Activated CD4-positive, CD25-positive, alpha-beta regulatory T cell treated with anti-CD3 and anti-CD28 coated beads, Interleukin-2, amount 50 U/mL, for 72 hours (primary cell): ENCODE measurements around the gene RASSF4.
"Not testable (repeated sequence)": the region's sequence is repeated elsewhere in the genome, so short reads cannot be mapped to it uniquely, and the experiment has no call there.

ENCODE experiments used
- DNase-seq: peaks from one replicate; pipeline ENCODE4 v3.0.0; 2021

RASSF4 gene

DNA sequence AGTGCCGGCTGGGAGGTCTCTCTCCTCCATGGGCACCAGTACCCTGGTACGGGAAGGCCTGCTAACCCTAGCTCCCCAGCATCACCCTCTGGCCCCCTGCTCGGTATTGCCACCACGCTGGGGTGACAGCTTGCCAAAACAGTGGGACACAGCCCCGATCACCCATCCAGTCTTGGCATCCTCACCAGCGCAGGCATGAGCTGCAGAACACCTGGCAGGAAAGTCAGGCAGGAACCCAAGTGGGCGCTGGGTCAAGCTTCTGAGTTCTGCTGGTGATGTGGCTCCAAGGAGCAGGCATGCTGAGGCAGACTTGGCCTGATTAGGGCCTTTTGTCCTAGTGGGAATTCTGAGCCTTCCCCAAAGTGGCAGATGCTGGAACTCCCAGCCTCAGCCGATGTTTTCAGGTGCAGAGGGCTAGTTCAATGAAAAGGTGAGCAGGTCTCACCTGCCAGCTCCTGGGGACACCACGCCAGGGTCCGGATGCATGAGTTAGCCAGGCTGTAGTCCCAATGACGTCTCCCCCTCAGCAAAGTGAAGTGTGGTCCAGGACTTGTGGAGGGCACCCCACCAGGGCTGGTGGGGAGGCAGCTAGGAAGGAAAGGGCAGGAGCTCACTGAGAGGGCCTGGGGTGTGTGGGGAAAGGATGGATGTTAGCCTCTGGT lies 32.6 kb downstream of the RASSF4 start:
- DNase-seq = no peak

DNA sequence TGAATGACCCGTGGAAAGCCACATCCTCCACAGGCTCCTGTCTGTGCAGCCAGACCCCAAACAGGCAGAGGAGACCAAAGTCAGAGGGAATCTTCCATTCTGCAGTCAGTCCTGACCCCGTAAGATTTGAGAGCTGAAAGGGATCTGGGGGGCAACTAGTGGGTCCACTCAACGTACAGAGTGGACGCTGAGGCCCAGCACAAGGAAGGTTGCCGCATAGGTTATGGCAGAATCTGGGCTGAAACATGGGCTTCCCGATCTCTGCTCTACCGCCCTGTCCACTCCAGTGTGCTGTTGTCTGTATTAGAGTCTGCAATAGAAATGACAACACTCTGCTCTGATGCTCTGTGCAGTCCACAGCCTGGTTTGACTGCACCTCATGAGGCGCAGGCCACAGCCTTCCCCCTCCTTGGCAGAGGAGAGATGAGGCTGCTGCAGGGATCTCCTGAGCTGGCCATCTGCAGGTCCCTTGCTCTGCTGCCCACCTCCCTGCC lies 33.2 kb downstream of the RASSF4 start:
- DNase-seq = no peak

DNA sequence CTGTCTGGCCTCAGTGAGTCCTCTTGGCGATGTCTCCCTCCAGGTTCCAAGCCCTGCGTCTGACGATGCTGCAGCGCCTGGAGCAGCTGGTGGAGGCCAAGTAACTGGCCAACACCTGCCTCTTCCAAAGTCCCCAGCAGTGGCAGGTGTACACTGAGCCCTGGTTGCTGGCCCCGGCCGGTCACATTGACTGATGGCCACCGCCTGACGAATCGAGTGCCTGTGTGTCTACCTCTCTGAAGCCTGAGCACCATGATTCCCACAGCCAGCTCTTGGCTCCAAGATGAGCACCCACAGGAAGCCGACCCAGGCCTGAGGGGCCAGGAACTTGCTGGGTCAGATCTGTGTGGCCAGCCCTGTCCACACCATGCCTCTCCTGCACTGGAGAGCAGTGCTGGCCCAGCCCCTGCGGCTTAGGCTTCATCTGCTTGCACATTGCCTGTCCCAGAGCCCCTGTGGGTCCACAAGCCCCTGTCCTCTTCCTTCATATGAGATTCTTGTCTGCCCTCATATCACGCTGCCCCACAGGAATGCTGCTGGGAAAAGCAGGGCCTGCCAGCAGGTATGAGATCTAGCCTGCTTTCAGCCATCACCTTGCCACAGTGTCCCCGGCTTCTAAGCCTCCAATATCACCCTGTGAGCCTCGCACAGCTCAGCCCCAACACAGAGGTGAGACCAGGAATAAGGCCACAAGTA lies 33.8 kb downstream of the RASSF4 start:
- DNase-seq = no peak

DNA sequence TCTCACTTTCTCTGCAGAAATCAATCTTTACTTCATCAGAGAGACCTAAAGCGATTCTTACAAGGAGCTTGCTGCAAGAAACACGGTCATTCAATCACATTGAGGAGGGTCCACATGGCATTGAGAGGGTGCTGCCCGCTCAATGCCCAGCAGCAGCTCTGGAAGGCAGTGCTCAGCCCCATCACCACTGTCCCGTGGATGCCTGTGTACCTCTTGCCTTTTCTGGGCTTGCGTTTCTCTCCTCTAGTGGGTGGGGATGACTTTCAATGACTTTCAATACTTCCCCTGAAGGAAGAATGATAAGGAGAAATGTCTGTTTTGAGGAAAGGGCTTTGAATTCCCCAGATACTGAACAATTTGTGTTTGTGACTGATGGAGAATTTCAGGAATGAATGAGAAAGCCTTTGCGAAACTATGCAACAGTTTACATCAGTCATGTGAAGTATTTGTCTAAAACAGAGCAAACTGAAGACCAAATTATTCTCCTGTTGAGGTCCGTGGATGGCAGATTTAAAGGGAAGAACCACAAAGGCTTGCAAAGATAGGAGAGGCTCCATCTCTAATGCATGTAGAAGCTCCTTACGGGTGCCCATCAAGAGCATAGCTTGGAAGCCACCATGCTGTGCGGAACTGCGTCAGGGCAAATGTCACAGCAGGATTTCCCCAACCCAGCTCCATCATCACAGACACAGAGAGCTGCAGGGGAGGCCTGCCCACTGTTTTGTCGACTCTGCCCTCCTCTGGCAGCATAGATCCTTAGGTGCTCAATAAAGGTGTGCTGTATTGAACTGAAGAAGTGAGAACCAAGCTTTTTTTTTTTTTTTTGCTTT lies 34.5 kb downstream of the RASSF4 start:
- no peak for DNase-seq

DNA sequence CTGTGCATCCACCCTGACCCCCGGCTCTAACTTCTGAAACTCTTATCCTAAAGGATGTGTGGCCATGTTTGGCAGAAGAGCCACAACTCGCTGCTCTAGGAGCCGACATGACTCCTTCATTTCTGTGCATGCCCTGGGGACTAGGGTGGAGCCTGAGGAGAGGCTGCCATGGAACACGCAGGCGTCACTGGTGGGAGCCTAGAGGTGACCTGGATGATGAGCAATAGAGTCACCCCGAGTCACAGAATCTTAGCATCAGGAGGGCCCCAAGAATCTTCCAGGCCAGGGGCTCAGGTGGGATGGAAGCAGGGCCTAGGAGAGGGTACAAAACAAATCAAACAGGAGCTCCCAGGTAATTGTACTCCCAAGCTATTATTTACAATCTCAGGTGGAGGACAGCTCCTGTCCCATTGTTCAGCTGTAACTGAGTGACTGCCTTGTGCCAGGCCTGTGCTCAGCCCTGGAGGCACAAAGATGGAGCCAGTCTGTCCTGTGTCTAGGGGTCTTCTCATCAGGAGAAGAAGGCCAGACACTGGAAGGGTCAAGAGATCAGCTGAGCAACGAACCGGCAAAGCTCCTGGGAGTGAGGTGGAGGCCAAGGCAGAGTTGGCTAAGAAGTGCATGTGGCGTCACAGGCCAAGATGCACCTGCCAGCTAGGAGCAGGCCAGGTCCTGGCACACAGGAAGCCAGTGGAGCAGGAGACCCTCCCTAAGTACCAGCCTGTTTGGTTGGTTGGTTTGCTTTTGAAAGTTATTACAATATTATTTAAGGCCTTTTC lies 35.3 kb downstream of the RASSF4 start:
- no peak for DNase-seq

DNA sequence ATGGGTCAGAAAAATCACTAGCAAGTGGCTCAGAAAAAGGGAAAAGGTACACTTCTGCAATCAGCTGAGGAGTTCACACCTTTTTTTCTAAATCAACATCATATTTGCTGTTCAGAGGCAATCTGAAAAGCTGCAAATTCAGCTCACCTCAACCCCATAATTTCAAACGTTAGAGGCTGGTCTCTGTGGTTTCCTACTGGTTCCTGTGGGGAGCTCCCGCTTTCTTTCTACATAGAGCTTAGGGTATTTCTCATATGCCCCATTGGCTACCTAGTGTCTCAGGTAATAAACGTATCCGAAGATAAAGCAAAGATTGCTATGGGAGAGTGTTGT lies 35.9 kb downstream of the RASSF4 start:
- DNase-seq = no peak

DNA sequence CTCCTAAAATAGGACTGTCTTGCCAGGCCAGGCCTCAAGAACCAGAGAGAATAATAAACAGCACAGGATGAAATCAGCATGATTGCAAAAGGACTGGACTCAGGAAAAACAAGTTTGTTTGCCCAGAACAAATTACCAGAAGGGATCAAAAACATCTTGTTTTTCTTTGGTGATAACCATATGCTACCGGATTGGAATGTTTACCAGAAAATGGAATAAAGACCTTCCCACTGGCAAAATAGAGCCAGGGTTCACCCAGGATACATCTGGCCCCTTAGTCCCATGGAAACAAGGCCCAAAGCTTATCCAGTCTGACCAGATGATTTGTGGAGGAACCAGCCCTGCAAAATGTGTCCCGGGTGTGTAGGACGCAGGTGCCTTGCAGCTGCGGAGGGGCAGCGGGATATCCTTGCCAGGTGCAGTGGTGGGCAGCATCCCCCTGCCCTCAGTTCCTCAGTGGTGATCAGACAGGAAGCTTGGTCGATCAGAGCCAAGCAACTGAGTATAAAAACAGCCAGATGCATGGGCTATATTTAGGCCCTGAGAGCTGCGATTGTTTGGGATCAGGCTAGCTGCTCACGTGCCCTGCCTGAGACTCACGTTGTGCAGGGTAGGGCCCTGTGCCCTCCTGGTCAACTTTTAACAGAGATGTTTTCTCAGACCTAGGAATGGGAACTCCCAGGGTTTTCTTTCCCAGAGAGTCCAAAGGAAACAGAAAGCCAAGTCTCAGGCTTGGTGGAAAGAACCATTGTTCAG lies 36.5 kb downstream of the RASSF4 start:
- DNase-seq = no peak

DNA sequence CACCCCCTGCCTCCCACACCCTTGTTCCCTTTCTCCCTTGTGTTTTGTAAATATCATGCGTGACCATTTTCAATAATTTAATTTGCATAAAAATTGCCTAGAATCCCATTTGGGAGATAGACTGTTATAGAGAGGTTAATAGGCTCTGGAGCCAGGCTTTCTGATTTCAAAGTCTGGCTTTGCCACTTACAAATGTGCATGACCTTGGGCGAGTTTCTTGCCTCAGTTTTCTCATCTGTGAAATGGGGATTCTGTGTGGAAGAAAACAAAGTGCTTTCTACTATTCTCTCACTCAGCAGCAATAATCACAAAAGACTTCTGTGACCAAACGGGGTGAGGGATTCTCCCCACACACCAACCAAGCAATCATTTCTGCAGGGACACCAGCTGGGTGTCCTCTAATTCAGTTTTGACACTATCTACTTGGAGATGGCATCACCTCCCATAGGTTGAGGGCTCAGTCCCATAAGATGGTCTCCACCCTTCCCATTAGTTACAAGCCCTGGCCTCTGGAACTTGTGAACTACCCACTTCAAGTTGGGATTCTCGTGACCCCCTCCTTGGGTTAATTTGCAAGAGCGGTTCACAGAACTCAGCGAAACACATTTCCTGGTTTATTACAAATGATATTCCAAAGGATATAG lies 37.6 kb downstream of the RASSF4 start:
- no peak for DNase-seq

DNA sequence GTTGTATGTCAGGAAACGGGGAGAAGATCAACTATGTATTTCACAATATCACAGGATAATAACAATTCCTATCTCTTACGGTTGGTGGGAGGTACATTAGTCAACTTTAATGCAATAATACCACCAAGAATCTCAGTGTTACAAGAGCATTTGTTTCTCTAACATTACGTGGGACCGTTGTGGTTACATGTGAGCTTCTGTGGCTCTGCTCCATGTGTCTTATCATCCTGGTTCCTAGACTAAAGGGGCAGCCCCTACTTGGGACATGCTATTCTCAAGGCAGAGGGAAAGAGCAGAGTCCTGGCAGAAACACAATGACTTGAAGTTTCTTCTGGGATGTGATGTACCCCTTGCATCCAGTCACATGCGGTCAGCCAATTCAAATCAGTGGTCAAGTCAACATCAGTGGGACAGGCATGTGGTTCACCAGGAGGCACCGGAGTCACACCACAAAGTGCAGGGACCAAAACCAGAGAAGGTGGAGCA lies 38.6 kb downstream of the RASSF4 start:
- DNase-seq = no peak

DNA sequence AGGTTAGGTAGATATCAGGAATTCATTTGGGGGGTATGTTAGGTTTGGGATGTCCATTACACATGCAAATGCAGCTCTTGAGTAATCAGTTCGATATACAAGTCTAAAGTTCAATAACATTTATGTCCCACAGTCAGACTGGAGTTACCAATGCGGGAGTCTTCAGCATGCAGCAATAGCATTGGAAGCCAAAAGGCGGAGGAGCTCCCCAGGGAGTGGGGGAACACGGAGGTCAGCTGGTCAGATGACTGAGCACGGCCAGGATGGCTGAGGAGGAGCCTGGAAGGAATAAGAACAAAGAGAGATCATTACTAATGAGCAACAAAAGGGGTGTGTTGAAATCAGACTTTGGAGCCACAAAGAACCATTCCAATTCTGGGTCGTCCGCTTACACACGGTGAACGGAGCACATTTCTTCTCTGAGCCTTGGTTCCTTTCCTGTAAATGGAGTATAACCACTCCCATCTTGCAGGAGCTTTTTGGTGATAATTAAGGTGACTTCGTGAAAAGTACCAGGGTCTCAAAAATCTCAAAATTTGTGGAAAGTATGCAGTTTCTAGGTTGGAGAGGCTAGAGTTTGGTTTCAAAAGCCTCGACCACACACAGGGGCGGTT lies 40.6 kb downstream of the RASSF4 start:
- no peak for DNase-seq

DNA sequence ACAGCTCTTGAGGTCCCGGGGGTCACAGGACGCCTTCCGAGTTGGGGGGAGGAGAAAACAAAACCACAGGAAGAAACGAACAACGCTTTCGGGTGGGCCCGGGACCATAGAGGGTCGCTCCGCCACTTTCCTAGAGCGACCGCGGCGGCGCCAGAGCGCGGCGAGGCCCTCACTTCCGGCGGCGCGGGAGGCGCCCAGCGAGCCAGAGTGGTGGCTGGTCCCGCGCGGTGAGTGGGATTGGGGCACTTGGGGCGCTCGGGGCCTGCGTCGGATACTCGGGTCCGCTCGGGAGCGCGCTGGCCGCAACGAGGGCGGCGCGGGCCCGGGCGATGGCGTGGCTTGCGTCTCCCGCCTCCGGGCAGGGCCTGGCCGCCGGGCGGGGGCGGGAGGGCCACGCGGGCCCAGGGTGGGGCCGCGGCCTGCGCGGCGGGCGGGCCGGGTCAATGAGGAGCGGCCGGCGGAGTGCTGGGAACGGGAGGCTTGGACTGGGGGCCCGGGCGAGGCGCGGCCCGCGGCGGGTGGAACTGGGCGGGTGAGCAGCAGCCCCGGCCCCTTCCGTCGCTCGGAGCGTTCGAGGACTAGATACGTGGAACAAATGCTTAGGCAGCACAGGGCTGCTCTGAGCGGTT lies 41.3 kb downstream of the RASSF4 start, which contains the start of gene ZNF22:
Gene ZNF22 (plus strand): TSS at position 172 of the 629 bp plus-strand sequence. CDS start 2,446 bp downstream, outside the sequence.
- DNase-seq = peak; percentile 64

DNA sequence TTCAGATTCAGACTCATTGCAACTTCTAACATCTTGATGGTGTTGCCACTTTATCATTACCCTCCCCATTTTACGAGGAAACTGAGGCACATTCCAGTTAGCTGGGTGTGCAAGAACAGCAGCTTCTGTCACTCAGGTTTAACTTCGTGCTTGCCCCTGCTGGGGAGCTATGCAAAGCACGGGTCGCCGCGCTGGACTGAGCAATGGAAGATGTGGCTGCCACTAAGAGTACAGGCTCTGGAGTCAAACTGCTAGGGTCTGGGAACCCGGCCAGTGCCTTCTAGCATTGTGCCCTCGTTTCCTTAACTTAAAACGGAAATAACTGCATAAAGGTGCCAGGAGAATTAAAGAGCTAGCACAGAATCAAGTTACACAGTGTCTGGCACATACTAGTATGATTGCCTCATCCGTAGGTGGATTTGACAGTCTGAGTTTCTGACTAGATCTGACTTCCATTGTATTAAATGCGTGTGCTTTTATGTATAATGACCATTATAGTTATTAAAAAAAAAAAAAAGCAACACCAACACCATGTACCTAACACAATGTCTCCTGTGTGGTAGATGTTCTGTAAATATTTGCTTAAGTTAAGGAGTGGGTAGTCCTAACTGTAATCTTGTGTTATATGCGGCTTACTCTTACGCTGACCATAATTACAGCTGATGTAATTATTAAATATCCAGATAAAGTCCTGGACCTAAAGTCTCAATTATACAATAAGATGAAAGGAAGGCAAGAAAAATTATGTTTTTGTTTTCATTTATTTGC lies 42.0 kb downstream of the RASSF4 start:
- peak; percentile 53 for DNase-seq

DNA sequence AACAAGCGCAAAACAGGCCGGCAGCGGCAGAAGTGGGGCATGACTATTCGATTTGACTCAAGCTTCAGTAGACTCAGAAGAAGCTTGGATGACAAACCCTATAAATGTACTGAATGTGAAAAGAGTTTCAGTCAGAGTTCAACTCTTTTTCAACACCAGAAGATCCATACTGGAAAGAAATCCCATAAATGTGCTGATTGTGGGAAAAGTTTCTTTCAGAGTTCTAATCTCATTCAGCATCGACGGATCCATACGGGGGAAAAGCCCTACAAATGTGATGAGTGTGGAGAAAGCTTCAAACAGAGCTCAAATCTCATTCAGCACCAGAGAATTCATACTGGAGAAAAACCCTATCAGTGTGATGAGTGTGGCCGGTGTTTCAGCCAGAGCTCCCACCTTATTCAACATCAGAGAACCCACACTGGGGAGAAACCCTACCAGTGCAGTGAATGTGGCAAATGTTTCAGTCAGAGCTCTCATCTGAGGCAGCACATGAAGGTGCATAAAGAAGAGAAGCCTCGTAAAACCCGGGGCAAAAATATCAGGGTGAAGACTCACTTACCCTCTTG lies 43.9 kb downstream of the RASSF4 start:
- DNase-seq = no peak

DNA sequence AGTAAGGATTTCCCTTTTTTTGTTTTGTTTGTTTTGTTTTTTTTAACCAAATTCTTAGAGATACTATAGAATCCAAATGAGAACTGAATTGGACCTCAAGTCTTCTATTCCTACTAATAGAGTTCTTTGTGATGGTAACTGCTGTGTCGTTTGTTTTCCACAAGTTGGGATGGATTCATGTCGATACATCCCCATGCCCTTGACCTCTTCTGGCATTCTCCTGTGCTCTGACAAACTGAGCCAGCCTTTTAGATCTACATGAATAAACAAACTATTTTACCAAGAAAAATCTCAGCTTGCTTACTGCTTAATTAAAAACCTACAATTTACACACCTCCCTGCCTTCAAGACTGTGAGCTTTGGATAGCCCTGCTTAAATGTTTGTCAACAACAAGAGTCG lies 45.1 kb downstream of the RASSF4 start:
- no peak for DNase-seq

DNA sequence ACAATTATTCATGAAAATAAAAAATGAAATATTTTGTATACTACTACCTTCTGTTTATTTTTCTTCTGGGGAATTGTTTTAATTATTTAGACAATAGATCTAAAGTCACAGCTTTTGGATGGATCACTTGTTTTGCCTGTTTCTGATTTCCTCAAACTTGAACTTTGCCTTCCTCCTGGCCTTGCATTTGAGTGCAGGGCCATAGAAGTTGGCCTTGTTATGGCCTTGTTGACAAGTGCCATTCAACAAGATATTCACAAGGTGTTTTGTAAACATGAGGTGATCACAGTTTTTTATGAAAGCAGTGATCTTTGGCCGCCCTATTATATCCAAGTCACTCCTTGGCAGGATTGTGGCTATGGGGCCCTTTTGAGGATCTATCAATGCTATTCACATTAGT lies 45.7 kb downstream of the RASSF4 start:
- no peak for DNase-seq

DNA sequence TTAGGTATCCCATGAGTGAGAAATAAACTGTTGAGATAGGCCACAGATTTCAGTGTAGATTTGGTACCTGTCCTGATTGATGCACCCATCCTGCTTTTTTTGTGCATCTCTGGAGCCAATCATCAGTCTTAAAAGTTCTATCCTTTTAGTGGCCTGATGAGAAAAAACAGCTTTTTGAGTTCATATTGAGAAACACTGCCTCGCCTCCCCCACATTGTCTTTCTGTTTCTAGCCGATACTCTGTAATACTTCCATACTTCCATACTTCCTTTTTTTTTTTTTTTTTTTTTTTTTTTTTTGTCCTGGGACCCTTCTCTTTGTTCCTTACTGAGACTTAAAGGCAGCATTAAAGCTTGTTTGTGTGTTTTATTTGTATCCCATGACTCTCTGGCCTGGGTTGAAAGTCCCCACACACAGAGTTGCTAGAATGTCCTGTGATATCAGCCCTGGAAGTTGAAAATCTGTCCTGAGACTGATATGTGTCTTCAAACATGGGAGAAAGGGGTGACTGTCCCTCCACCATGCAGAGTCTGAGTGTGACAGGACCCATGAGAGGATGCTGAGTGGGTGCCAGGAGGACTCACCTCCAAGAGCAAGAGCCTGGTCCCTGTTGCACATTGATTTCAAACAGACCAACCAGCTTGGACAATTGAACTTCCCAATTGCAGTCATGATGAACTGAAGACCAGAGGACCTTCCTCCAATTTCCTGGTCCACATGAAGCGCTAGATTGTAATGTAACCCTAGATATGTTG lies 46.9 kb downstream of the RASSF4 start:
- DNase-seq = no peak

DNA sequence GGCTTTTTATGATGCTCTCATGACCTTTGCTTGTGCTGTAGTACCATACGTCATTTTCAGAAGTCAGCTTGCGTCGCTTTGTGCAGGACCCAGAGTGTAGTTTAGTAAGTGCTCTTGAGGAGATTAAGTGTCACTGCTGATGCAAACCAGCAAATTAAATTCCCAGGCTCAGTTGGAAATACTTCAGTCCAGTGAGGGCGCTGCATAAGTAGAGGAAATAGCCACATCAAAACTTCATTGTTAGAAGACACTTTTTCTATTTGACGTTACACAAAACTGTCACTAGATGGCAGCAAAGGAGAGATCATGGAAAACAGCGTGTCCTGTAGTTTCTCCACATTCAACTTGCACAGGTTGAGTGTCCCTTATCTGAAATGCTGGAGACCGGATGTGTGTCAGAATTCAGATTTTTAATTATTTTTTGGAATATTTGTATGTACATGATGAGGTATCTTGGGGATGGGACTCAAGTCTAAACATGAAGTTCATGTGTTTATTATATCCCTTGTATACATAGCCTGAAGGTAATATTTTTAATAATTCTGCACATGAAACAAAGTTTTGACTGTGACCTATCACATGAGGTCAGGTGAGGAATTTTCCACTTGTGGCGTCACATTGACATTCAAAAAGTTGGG lies 49.0 kb downstream of the RASSF4 start:
- DNase-seq = no peak

DNA sequence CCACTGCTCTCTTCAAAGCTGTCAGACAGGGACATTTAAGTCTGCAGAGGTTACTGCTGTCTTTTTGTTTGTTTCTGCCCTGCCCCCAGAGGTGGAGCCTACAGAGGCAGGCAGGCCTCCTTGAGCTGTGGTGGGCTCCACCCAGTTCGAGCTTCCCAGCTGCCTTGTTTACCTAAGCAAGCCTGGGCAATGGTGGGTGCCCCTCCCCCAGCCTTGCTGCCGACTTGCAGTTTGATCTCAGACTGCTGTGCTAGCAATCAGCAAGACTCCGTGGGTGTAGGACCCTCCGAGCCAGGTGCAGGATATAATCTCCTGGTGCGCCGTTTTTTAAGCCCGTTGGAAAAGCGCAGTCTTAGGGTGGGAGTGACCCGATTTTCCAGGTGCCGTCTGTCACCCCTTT lies 55.0 kb downstream of the RASSF4 start:
- DNase-seq = not testable (repeated sequence)
